Trophoblast cell (in vitro differentiated cells and primary cell): Measurements from ENCODE around the gene MRPS31.

Source experiments
- DNase-seq, 2 donors: peaks; one replicate each; pipeline ENCODE4 v3.0.0-alpha.2; 2016
- H2AFZ ChIP-seq: 2 replicates; pipeline ENCODE4 v1.6.1; 2013; ENCODE audit warnings: low read length, moderate library complexity, mild to moderate bottlenecking; ENCODE audit not compliant: insufficient read depth, poor library complexity
- H2AK5ac ChIP-seq: 2 replicates; pipeline ENCODE4 v1.6.1; 2013; ENCODE audit warnings: mild to moderate bottlenecking, low read length
- H2BK120ac ChIP-seq: 2 replicates; pipeline ENCODE4 v1.6.1; 2013; ENCODE audit warnings: low read length, mild to moderate bottlenecking, moderate library complexity; ENCODE audit not compliant: insufficient read depth, poor library complexity
- H2BK12ac ChIP-seq: 2 replicates; pipeline ENCODE4 v1.6.1; 2013; ENCODE audit warnings: mild to moderate bottlenecking, low read length, moderate library complexity
- H2BK5ac ChIP-seq: 2 replicates; pipeline ENCODE4 v1.6.1; 2013; ENCODE audit warnings: low read length, low read depth, moderate library complexity, mild to moderate bottlenecking; ENCODE audit not compliant: poor library complexity
- H3K14ac ChIP-seq: 2 replicates; pipeline ENCODE4 v1.6.1; 2013; ENCODE audit warnings: mild to moderate bottlenecking, low read length
- H3K18ac ChIP-seq: 2 replicates; pipeline ENCODE4 v1.6.1; 2013; ENCODE audit warnings: mild to moderate bottlenecking, low read length
- H3K23ac ChIP-seq: 2 replicates; pipeline ENCODE4 v1.6.1; 2013; ENCODE audit warnings: low read length
- H3K27ac ChIP-seq: 2 replicates; pipeline ENCODE4 v1.5.1; 2013; ENCODE audit warnings: low read depth, mild to moderate bottlenecking, inconsistent platforms, low read length, moderate library complexity
- H3K27me3 ChIP-seq: 2 replicates; pipeline ENCODE4 v1.6.1; 2013; ENCODE audit warnings: inconsistent platforms, mild to moderate bottlenecking, low read length, moderate library complexity; ENCODE audit not compliant: insufficient read depth
- H3K36me3 ChIP-seq, 2 experiments: 1 replicate in 1 of 2; 2 replicates in 1 of 2; pipeline ENCODE4 v1.6.1; 2013; ENCODE audit warnings: low read length in 2 of 2, mild to moderate bottlenecking in 2 of 2, moderate library complexity in 1 of 2; ENCODE audit not compliant: insufficient read depth in 2 of 2, control insufficient read depth in 1 of 2
- H3K4ac ChIP-seq: 2 replicates; pipeline ENCODE4 v1.6.1; 2013; ENCODE audit warnings: low read depth, mild to moderate bottlenecking, low read length, moderate library complexity
- H3K4me1 ChIP-seq, 2 experiments: 1 replicate in 1 of 2; 2 replicates in 1 of 2; pipeline ENCODE4 v1.6.1; 2013; ENCODE audit warnings: low read length in 2 of 2, mild to moderate bottlenecking in 2 of 2, moderate library complexity in 1 of 2; ENCODE audit not compliant: insufficient read depth in 2 of 2, control insufficient read depth in 1 of 2
- H3K4me2 ChIP-seq: 2 replicates; pipeline ENCODE4 v1.6.1; 2013; ENCODE audit warnings: inconsistent platforms, mild to moderate bottlenecking, low read length, moderate library complexity
- H3K4me3 ChIP-seq: 2 replicates; pipeline ENCODE4 v1.5.1; 2013; ENCODE audit warnings: mild to moderate bottlenecking, low read depth, low read length, inconsistent platforms
- H3K79me1 ChIP-seq: one replicate; pipeline ENCODE4 v1.6.1; 2013; ENCODE audit warnings: low read length
- H3K79me2 ChIP-seq: 2 replicates; pipeline ENCODE4 v1.6.1; 2013; ENCODE audit warnings: low read length, mild to moderate bottlenecking; ENCODE audit not compliant: control insufficient read depth, insufficient read depth, poor library complexity
- H3K9ac ChIP-seq: 2 replicates; pipeline ENCODE4 v1.6.1; 2013; ENCODE audit warnings: mild to moderate bottlenecking, low read length
- H3K9me3 ChIP-seq: 2 replicates; pipeline ENCODE4 v1.6.1; 2013; ENCODE audit warnings: low read depth, mild to moderate bottlenecking, control low read depth, inconsistent platforms, low read length; ENCODE audit not compliant: insufficient read depth
- H4K12ac ChIP-seq: 2 replicates; pipeline ENCODE4 v1.6.1; 2013; ENCODE audit warnings: low read depth, mild to moderate bottlenecking, low read length, moderate library complexity
- H4K8ac ChIP-seq: 2 replicates; pipeline ENCODE4 v1.6.1; 2013; ENCODE audit warnings: low read depth, mild to moderate bottlenecking, low read length, moderate library complexity
- H4K91ac ChIP-seq: one replicate; pipeline ENCODE4 v1.6.1; 2013; ENCODE audit warnings: low read depth, mild to moderate bottlenecking, low read length, moderate library complexity
- WGBS: extraction: QIAGEN DNeasy Blood & Tissue Kit; methylation state at CpG from one replicate; pipeline ENCODE4 v1.1.7; 2013; ENCODE audit warnings: missing lambda C conversion rate; ENCODE audit not compliant: insufficient read length, insufficient coverage; ENCODE audit errors: extremely low coverage; 5-methylcytosine and 5-hydroxymethylcytosine counted together

The MRPS31 gene

DNA sequence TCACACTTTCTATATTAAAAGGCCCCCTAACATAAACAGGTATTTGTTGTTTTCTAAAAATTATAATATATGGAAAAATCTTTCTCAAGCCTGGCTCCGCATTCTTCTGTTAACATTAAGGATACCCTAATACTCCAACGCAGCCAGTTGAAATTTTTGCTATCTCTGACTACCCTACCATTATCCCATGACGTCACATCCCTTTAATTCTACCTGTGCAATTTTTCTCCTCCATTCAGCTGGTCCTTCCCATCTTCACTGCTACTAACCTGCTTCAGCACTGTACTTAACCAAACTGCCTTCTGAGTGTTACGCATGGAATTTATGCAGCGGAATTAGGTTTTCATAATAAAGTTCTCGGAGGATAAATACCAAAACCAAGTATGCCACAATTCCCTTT lies 1.0 kb downstream of the MRPS31 start:
- H3K4me2 ChIP-seq = peak overlapping the region; percentile 88
- H3K23ac ChIP-seq = no peak overlapping the region
- no peaks in the 10 kb centered on the region for H3K27me3 ChIP-seq
- peaks cover 2% of the 10 kb centered on the region for H3K79me1 ChIP-seq
- no peak overlapping the region for H3K9ac ChIP-seq
- H3K18ac ChIP-seq = no peak overlapping the region
- no peak overlapping the region for H2AK5ac ChIP-seq
- no peak for DNase-seq
- peaks cover 0 to 3% of the 10 kb centered on the region in 2 experiments for H3K4me1 ChIP-seq
- no peak overlapping the region for H2BK120ac ChIP-seq
- H4K8ac ChIP-seq = no peak overlapping the region
- H3K36me3 ChIP-seq = peaks cover 2 to 3% of the 10 kb centered on the region in 2 experiments
- no peak overlapping the region for H3K4me3 ChIP-seq
- no peak overlapping the region for H3K14ac ChIP-seq
- no peak overlapping the region for H4K12ac ChIP-seq
- H3K4ac ChIP-seq = no peak overlapping the region
- no peaks in the 10 kb centered on the region for H3K9me3 ChIP-seq
- no peak overlapping the region for H2BK12ac ChIP-seq
- H2AFZ ChIP-seq = no peak overlapping the region
- H4K91ac ChIP-seq = no peak overlapping the region
- H3K27ac ChIP-seq = no peak overlapping the region
- H3K79me2 ChIP-seq = peaks cover 2% of the 10 kb centered on the region
- H2BK5ac ChIP-seq = no peak overlapping the region
- no CpG with 5 or more reads among the region's 6 CpGs for WGBS

DNA sequence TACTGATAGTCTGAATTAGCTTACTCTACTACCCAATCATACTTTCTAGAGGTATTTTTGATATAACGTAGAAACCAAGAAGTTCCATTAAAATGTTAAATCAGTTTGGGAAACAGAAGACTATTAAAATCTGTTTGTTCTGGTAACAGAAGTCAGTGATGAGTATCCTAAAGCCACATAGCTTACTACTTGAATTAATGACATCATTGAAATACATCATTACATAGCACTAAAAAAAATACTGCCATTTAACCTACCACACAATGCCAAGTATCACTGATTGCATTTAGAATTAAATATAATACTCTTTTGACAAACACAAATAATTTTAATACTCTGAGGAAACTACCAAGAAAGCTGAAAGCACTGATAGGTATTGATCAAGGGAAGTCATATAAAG lies 5.4 kb downstream of the MRPS31 start:
- H3K4ac ChIP-seq = no peak overlapping the region
- no peak overlapping the region for H3K4me2 ChIP-seq
- no peak overlapping the region for H3K18ac ChIP-seq
- no peak overlapping the region for H2AK5ac ChIP-seq
- peaks cover 0 to 3% of the 10 kb centered on the region in 2 experiments for H3K4me1 ChIP-seq
- DNase-seq = no peak
- no peak overlapping the region for H3K4me3 ChIP-seq
- no peak overlapping the region for H3K14ac ChIP-seq
- no CpG with 5 or more reads among the region's 1 CpG for WGBS
- no peak overlapping the region for H4K8ac ChIP-seq
- H2BK120ac ChIP-seq = no peak overlapping the region
- no peaks in the 10 kb centered on the region for H3K79me1 ChIP-seq
- no peak overlapping the region for H4K91ac ChIP-seq
- H3K27ac ChIP-seq = no peak overlapping the region
- H2BK5ac ChIP-seq = no peak overlapping the region
- no peak overlapping the region for H4K12ac ChIP-seq
- H3K23ac ChIP-seq = no peak overlapping the region
- no peaks in the 10 kb centered on the region for H3K79me2 ChIP-seq
- H3K36me3 ChIP-seq = peaks cover 3 to 5% of the 10 kb centered on the region in 2 experiments
- no peak overlapping the region for H3K9ac ChIP-seq
- H3K27me3 ChIP-seq = no peaks in the 10 kb centered on the region
- no peak overlapping the region for H2BK12ac ChIP-seq
- H3K9me3 ChIP-seq = no peaks in the 10 kb centered on the region
- no peak overlapping the region for H2AFZ ChIP-seq

DNA sequence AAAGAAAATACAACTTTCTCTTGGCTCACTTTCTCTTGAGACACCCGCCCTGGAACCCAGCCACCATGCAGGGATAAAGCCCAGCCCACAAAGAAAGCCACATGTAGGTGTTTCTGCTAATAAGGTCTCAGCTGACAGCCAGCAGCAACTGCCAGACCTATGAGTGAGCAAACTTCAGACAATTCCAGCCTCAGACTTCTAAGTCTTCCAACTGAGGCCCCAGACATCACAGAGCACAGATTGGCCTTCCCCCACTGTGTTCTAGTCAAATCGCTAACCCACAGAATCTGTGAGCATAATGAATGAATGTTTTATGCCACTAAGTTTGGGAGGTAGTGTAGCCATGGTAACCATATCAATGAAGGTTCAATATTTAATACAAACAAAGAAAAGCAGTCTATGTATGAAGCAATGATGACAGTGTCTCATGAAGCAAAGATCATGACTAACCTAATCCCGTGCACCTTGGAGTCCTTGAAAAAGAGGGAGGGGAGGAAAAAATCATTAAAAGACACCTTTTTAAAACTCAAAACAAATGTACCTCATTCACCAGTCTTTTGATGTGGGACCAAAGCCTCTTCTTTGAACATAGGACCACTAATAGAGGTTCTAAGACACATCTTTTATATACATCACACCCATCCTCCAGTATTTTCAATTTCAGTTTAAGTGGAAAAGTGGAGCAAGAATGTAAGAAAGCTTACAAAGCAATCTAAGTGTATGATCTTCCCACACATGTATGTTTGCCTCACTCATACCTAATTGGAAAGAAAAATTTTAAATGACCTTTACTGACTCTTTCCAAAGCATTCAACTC lies 6.2 kb downstream of the MRPS31 start:
- Histone ChIP-seq H2BK5ac (no peak overlapping the region), H3K27ac (no peak overlapping the region), H3K27me3 (no peaks in the 10 kb centered on the region), H3K9me3 (no peaks in the 10 kb centered on the region), H3K4me3 (no peak overlapping the region), H3K18ac (no peak overlapping the region), H3K4ac (no peak overlapping the region), H3K79me1 (no peaks in the 10 kb centered on the region), H2AFZ (no peak overlapping the region), H4K91ac (no peak overlapping the region), H3K14ac (no peak overlapping the region), H3K36me3 (peaks cover 3 to 5% of the 10 kb centered on the region in 2 experiments), H3K79me2 (no peaks in the 10 kb centered on the region), H2BK120ac (no peak overlapping the region), H3K9ac (no peak overlapping the region), H3K4me2 (no peak overlapping the region), H4K8ac (no peak overlapping the region), H3K4me1 (no peaks in the 10 kb centered on the region), H2AK5ac (no peak overlapping the region), H2BK12ac (no peak overlapping the region), H3K23ac (no peak overlapping the region), H4K12ac (no peak overlapping the region)
- DNase-seq = no peak
- WGBS = no CpG with 5 or more reads among the region's 3 CpGs

DNA sequence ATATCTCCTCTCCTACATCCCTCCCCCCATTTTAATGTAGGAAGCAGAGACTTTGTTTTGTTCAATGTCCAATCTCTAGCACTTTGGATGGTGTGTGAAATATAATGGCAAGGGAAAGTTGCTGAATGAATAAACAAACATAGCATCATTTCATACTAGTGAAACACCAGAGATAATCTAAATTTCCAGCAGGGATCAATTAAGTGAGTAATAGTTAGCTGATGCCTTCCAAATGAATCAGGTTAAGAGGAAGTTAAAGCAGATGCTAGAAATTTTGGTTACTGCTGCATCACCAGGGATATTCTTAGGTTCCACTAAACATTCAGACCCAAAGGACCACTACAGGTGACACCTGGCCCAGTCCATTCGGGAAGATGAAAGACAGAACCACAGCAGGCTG lies 8.1 kb downstream of the MRPS31 start:
- Histone ChIP-seq H2AK5ac (no peak overlapping the region), H3K9me3 (no peaks in the 10 kb centered on the region), H4K12ac (no peak overlapping the region), H3K4ac (no peak overlapping the region), H3K79me1 (no peaks in the 10 kb centered on the region), H2BK12ac (no peak overlapping the region), H2BK120ac (no peak overlapping the region), H3K4me3 (no peak overlapping the region), H2AFZ (no peak overlapping the region), H3K4me2 (no peak overlapping the region), H3K27me3 (no peaks in the 10 kb centered on the region), H3K23ac (no peak overlapping the region), H3K18ac (no peak overlapping the region), H3K36me3 (peaks cover 6 to 7% of the 10 kb centered on the region in 2 experiments), H3K14ac (no peak overlapping the region), H4K91ac (no peak overlapping the region), H3K79me2 (no peaks in the 10 kb centered on the region), H3K9ac (no peak overlapping the region), H2BK5ac (no peak overlapping the region), H3K4me1 (no peaks in the 10 kb centered on the region), H3K27ac (no peak overlapping the region), H4K8ac (no peak overlapping the region)
- no peak for DNase-seq
- WGBS = no CpG with 5 or more reads among the region's 1 CpG
